Measurements from ENCODE around the gene NUP50. TPM values are rescaled to one million over a fixed set of nuclear protein-coding genes. Genes with fewer than 3 reads are reported as not detected.
A peak's percentile ranks its signal among the peaks of the same experiment; 100 is the strongest.

Gene NUP50
- total and polyA plus RNA-seq, 2 of the 13 experiments (the other 11 are each of a cell fraction or from before 2014, with no cell fraction given) = 14.2 to 52.4 TPM

- TF ChIP-seq HNF4G (IDR thresholded peaks at IDR 0.05; ENCODE audit: borderline replicate concordance, low read depth, low read length) (peak; percentile 56; the same call in 1 of the 2 replicates), HNF4G (CRISPR knock-in tag; IDR thresholded peaks at IDR 0.05; ENCODE audit: borderline replicate concordance, low read depth) (no peak), AGO2 (optimal IDR thresholded peaks at IDR 0.05; ENCODE audit: low read depth, low read length) (peak; percentile 22), ZNF224 (CRISPR knock-in tag; IDR thresholded peaks at IDR 0.05) (no peak), TFDP1 (CRISPR knock-in tag; IDR thresholded peaks at IDR 0.05; ENCODE audit: borderline replicate concordance) (no peak), ZMYM3 (CRISPR knock-in tag; IDR thresholded peaks at IDR 0.05) (peak; percentile 53; the same call in 1 of the 2 replicates), MAFF (IDR thresholded peaks at IDR 0.05; ENCODE audit: low read depth, low read length) (no peak), NR2F2 (IDR thresholded peaks at IDR 0.05; ENCODE audit: borderline replicate concordance, low read depth) (no peak), ZNF580 (CRISPR knock-in tag; IDR thresholded peaks at IDR 0.05; ENCODE audit: borderline replicate concordance, low read depth) (no peak), ZNF766 (CRISPR knock-in tag; IDR thresholded peaks at IDR 0.05; ENCODE audit: borderline replicate concordance) (no peak), ZNF350 (CRISPR knock-in tag; IDR thresholded peaks at IDR 0.05; ENCODE audit: borderline replicate concordance, low read depth) (no peak), ELF3 (CRISPR knock-in tag; IDR thresholded peaks at IDR 0.05) (no peak), SOX13 (IDR thresholded peaks at IDR 0.05) (no peak), SOX13 (CRISPR knock-in tag; conservative IDR thresholded peaks at IDR 0.05 in 1 of 2, IDR thresholded peaks at IDR 0.05 in 1 of 2) (no peak), RBAK (CRISPR knock-in tag; IDR thresholded peaks at IDR 0.05) (no peak), ATF7 (IDR thresholded peaks at IDR 0.05) (no peak), ATF7 (CRISPR knock-in tag; IDR thresholded peaks at IDR 0.05) (no peak), SAFB2 (CRISPR knock-in tag; IDR thresholded peaks at IDR 0.05; ENCODE audit: borderline replicate concordance, low read depth) (no peak)
- TF ChIP-seq, protein P1, sequence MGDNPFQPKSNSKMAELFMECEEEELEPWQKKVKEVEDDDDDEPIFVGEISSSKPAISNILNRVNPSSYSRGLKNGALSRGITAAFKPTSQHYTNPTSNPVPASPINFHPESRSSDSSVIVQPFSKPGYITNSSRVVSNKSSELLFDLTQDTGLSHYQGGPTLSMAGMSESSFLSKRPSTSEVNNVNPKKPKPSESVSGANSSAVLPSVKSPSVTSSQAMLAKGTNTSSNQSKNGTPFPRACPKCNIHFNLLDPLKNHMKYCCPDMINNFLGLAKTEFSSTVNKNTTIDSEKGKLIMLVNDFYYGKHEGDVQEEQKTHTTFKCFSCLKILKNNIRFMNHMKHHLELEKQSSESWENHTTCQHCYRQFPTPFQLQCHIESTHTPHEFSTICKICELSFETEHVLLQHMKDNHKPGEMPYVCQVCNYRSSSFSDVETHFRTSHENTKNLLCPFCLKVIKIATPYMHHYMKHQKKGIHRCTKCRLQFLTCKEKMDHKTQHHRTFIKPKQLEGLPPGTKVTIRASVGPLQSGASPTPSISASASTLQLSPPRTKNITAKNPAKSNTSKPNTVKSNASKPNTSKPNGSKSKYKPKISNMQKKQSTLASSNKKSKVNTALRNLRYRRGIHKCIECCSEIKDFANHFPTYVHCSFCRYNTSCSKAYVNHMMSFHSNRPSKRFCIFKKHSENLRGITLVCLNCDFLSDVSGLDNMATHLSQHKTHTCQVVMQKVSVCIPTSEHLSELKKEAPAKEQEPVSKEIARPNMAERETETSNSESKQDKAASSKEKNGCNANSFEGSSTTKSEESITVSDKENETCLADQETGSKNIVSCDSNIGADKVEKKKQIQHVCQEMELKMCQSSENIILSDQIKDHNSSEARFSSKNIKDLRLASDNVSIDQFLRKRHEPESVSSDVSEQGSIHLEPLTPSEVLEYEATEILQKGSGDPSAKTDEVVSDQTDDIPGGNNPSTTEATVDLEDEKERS (CRISPR knock-in tag; IDR thresholded peaks at IDR 0.05) = no peak
- TF ChIP-seq, protein P2, sequence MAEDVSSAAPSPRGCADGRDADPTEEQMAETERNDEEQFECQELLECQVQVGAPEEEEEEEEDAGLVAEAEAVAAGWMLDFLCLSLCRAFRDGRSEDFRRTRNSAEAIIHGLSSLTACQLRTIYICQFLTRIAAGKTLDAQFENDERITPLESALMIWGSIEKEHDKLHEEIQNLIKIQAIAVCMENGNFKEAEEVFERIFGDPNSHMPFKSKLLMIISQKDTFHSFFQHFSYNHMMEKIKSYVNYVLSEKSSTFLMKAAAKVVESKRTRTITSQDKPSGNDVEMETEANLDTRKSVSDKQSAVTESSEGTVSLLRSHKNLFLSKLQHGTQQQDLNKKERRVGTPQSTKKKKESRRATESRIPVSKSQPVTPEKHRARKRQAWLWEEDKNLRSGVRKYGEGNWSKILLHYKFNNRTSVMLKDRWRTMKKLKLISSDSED (CRISPR knock-in tag; IDR thresholded peaks at IDR 0.05) = no peak
- TF ChIP-seq, protein P3, sequence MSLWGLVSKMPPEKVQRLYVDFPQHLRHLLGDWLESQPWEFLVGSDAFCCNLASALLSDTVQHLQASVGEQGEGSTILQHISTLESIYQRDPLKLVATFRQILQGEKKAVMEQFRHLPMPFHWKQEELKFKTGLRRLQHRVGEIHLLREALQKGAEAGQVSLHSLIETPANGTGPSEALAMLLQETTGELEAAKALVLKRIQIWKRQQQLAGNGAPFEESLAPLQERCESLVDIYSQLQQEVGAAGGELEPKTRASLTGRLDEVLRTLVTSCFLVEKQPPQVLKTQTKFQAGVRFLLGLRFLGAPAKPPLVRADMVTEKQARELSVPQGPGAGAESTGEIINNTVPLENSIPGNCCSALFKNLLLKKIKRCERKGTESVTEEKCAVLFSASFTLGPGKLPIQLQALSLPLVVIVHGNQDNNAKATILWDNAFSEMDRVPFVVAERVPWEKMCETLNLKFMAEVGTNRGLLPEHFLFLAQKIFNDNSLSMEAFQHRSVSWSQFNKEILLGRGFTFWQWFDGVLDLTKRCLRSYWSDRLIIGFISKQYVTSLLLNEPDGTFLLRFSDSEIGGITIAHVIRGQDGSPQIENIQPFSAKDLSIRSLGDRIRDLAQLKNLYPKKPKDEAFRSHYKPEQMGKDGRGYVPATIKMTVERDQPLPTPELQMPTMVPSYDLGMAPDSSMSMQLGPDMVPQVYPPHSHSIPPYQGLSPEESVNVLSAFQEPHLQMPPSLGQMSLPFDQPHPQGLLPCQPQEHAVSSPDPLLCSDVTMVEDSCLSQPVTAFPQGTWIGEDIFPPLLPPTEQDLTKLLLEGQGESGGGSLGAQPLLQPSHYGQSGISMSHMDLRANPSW (CRISPR knock-in tag; IDR thresholded peaks at IDR 0.05; ENCODE audit: borderline replicate concordance) = no peak
These were observed 73.6 kb downstream of the NUP50 start (continued) for GRCh38 chr22:45237065-45237990.
